ENCODE data around the gene C19orf12. TPM values are rescaled to one million over a fixed set of nuclear protein-coding genes. Genes with fewer than 3 reads are reported as not detected.

Gene C19orf12
- total RNA-seq, 1 experiment from 2014 or later: 15.5 TPM

GRCh38 chr19:29708554-29709439 is 6.3 kb downstream of the C19orf12 start (continued):
- TF ChIP-seq AFF4 (CRISPR knock-in tag; IDR thresholded peaks at IDR 0.05; ENCODE audit: borderline replicate concordance) (no peak), FOXJ3 (CRISPR knock-in tag; IDR thresholded peaks at IDR 0.05; ENCODE audit: borderline replicate concordance) (no peak), ATF2 (CRISPR knock-in tag; IDR thresholded peaks at IDR 0.05; ENCODE audit: borderline replicate concordance, low read depth) (no peak), ERG (CRISPR knock-in tag; IDR thresholded peaks at IDR 0.05) (no peak), JAZF1 (CRISPR knock-in tag; IDR thresholded peaks at IDR 0.05) (no peak), MXD4 (CRISPR knock-in tag; IDR thresholded peaks at IDR 0.05; ENCODE audit: borderline replicate concordance) (no peak), ZNF396 (CRISPR knock-in tag; IDR thresholded peaks at IDR 0.05; ENCODE audit: borderline replicate concordance) (no peak)

- Mint-ChIP-seq H3K9me3 (no peaks in the 10 kb centered on the region), H3K27ac (no peak overlapping the region), H3K4me3 (no peak overlapping the region), H3K36me3 (peaks cover 3% of the 10 kb centered on the region; the same call in 1 of the 2 replicates), H3K27me3 (ENCODE audit: low read depth) (no peaks in the 10 kb centered on the region), H3K4me1 (no peaks in the 10 kb centered on the region)
- no peak for DNase-seq (ENCODE audit: low spot score)
- ChIA-PET CTCF (interaction anchor here (1.1 to 3.2 kb wide), 2 partner anchors 10 to 38 kb away, joined by 3 to 13 read pairs; no protein-coding TSS in a partner anchor), POLR2A (no interaction called here)
- ATAC-seq: no peak
- TF ChIP-seq FOXP4 (CRISPR knock-in tag; IDR thresholded peaks at IDR 0.05) (no peak), GRHL2 (CRISPR knock-in tag; IDR thresholded peaks at IDR 0.05; ENCODE audit: insufficient replicate concordance, severe bottlenecking) (no peak), SMAD4 (CRISPR knock-in tag; IDR thresholded peaks at IDR 0.05) (no peak), E2F4 (CRISPR knock-in tag; IDR thresholded peaks at IDR 0.05; ENCODE audit: borderline replicate concordance, low read depth) (no peak), ZNF121 (CRISPR knock-in tag; IDR thresholded peaks at IDR 0.05) (no peak), PREB (CRISPR knock-in tag; IDR thresholded peaks at IDR 0.05; ENCODE audit: borderline replicate concordance) (no peak), AR (CRISPR knock-in tag; IDR thresholded peaks at IDR 0.05) (no peak), NFATC4 (CRISPR knock-in tag; IDR thresholded peaks at IDR 0.05) (no peak), ZNF425 (CRISPR knock-in tag; conservative IDR thresholded peaks at IDR 0.05) (no peak), ZBTB21 (CRISPR knock-in tag; IDR thresholded peaks at IDR 0.05; ENCODE audit: borderline replicate concordance) (no peak), IRF2 (CRISPR knock-in tag; IDR thresholded peaks at IDR 0.05; ENCODE audit: borderline replicate concordance, low read depth) (no peak)
Observed at GRCh38 chr19:29706635-29707034, 8.4 kb downstream of the C19orf12 start.
